Neural cell (in vitro differentiated cells): ENCODE data around the gene TMEM174. TPM values are rescaled to one million over a fixed set of nuclear protein-coding genes. Genes with fewer than 3 reads are reported as not detected.
"Not testable (repeated sequence)": the region's sequence is repeated elsewhere in the genome, so short reads cannot be mapped to it uniquely, and the experiment has no call there.

Source experiments
- H2AFZ ChIP-seq: fragments of 200-600, 300-800 bp; sonication (generic), shearing (Covaris generic); 2 replicates; pipeline ENCODE4 v1.6.0; 2014; ENCODE audit warnings: low read depth, mild to moderate bottlenecking, antibody characterized with exemption, low read length, moderate library complexity
- H3F3A ChIP-seq: fragments of 200-600 bp; shearing (Covaris generic); 2 replicates; pipeline ENCODE4 v1.6.1; 2016; ENCODE audit warnings: mild to moderate bottlenecking, moderate library complexity, mixed read lengths, antibody characterized with exemption, low read length; ENCODE audit not compliant: insufficient read depth, poor library complexity, severe bottlenecking
- H3K27ac ChIP-seq: fragments of 200-600, 300-800 bp; sonication (generic), shearing (Covaris generic); 2 replicates; pipeline ENCODE4 v1.5.1; 2014; ENCODE audit warnings: mild to moderate bottlenecking, low read length, moderate library complexity
- H3K27me3 ChIP-seq: fragments of 300-800, 200-600 bp; sonication (generic), shearing (Covaris generic); 2 replicates; pipeline ENCODE4 v1.6.0; 2014; ENCODE audit warnings: mild to moderate bottlenecking, low read depth, low read length, moderate library complexity; ENCODE audit not compliant: insufficient read depth
- H3K36me3 ChIP-seq: fragments of 300-800, 200-600 bp; sonication (generic), shearing (Covaris generic); 2 replicates; pipeline ENCODE4 v1.5.1; 2014; ENCODE audit warnings: mild to moderate bottlenecking, antibody characterized with exemption, low read length, moderate library complexity; ENCODE audit not compliant: insufficient read depth
- H3K4me2 ChIP-seq: fragments of 300-800, 200-600 bp; sonication (generic), shearing (Covaris generic); 2 replicates; pipeline ENCODE4 v1.6.0; 2014; ENCODE audit warnings: mild to moderate bottlenecking, low read length
- H3K4me3 ChIP-seq: fragments of 300-800, 200-600 bp; sonication (generic), shearing (Covaris generic); 2 replicates; pipeline ENCODE4 v1.5.1; 2014; ENCODE audit warnings: mild to moderate bottlenecking, low read length, moderate library complexity
- H3K79me2 ChIP-seq: fragments of 200-600 bp; shearing (Covaris generic); replicated peaks from 2 replicates; pipeline ENCODE4 v1.6.0; 2014; ENCODE audit warnings: mild to moderate bottlenecking, low read length, moderate library complexity; ENCODE audit not compliant: insufficient read depth
- H3K9ac ChIP-seq: fragments of 300-800, 200-600 bp; sonication (generic), shearing (Covaris generic); 2 replicates; pipeline ENCODE4 v1.6.1; 2016; ENCODE audit warnings: mild to moderate bottlenecking, low read length, mixed read lengths
- H3K9me2 ChIP-seq: fragments of 200-600 bp; shearing (Covaris generic); 2 replicates; pipeline ENCODE4 v1.6.1; 2016; ENCODE audit warnings: mild to moderate bottlenecking, low read length, mixed read lengths; ENCODE audit not compliant: insufficient read depth
- H3K9me3 ChIP-seq: fragments of 200-600, 300-800 bp; sonication (generic), shearing (Covaris generic); 2 replicates; pipeline ENCODE4 v1.6.1; 2016; ENCODE audit warnings: mild to moderate bottlenecking, mixed run types, low read length, moderate library complexity, mixed read lengths
- H4K20me1 ChIP-seq: fragments of 200-600 bp; shearing (Covaris generic); 2 replicates; pipeline ENCODE4 v1.6.1; 2016; ENCODE audit warnings: mild to moderate bottlenecking, mixed run types; ENCODE audit not compliant: insufficient read depth
- EP300 ChIP-seq: fragments of 450-650 bp; conservative IDR thresholded peaks from 2 replicates; pipeline ENCODE4 v1.6.1; 2014; ENCODE audit warnings: antibody characterized with exemption, mild to moderate bottlenecking, moderate library complexity; ENCODE audit not compliant: poor library complexity, severe bottlenecking
- EZH2 ChIP-seq: fragments of 200-600, 300-800 bp; shearing (Covaris generic), sonication (generic); IDR thresholded peaks from 2 replicates; pipeline ENCODE4 v1.6.1; 2014; ENCODE audit warnings: antibody characterized with exemption, low read length, borderline replicate concordance, mild to moderate bottlenecking; ENCODE audit not compliant: insufficient read depth, poor library complexity, severe bottlenecking
- MXI1 ChIP-seq: fragments of 450-650 bp; conservative IDR thresholded peaks from 2 replicates; pipeline ENCODE4 v1.6.1; 2014; ENCODE audit warnings: antibody characterized with exemption, mild to moderate bottlenecking; ENCODE audit not compliant: poor library complexity, severe bottlenecking
- POLR2AphosphoS5 ChIP-seq: IDR thresholded peaks from 2 replicates; pipeline ENCODE4 v1.6.1; 2012
- RAD21 ChIP-seq: fragments of 450-650 bp; conservative IDR thresholded peaks from 2 replicates; pipeline ENCODE4 v1.6.1; 2014; ENCODE audit warnings: antibody characterized with exemption, mild to moderate bottlenecking, moderate library complexity
- SMC3 ChIP-seq: fragments of 450-650 bp; conservative IDR thresholded peaks from 2 replicates; pipeline ENCODE4 v1.6.1; 2014; ENCODE audit warnings: antibody characterized with exemption, mild to moderate bottlenecking, moderate library complexity; ENCODE audit not compliant: poor library complexity
- TAF1 ChIP-seq: IDR thresholded peaks from 2 replicates; pipeline ENCODE4 v1.6.1; 2012; ENCODE audit warnings: low read depth
- polyA plus RNA-seq: library from polyadenylated mRNA; depleted of rRNA; stranded (reverse); fragments of >200 nt; gene quantifications from 2 replicates; pipeline ENCODE4 v1.2.3, GENCODE V29; 2014
- TF ChIP-seq, protein P1 (sequence below): IDR thresholded peaks from 2 replicates; pipeline ENCODE4 v1.6.1; 2012; ENCODE audit warnings: borderline replicate concordance
- TF ChIP-seq, protein P2 (sequence below): fragments of 450-650 bp; IDR thresholded peaks from 2 replicates; pipeline ENCODE4 v1.5.1; 2014; ENCODE audit warnings: antibody characterized with exemption, mild to moderate bottlenecking, moderate library complexity; ENCODE audit not compliant: poor library complexity, severe bottlenecking

Gene TMEM174
- polyA plus RNA-seq, 1 donor from 2014 or later: not detected

DNA sequence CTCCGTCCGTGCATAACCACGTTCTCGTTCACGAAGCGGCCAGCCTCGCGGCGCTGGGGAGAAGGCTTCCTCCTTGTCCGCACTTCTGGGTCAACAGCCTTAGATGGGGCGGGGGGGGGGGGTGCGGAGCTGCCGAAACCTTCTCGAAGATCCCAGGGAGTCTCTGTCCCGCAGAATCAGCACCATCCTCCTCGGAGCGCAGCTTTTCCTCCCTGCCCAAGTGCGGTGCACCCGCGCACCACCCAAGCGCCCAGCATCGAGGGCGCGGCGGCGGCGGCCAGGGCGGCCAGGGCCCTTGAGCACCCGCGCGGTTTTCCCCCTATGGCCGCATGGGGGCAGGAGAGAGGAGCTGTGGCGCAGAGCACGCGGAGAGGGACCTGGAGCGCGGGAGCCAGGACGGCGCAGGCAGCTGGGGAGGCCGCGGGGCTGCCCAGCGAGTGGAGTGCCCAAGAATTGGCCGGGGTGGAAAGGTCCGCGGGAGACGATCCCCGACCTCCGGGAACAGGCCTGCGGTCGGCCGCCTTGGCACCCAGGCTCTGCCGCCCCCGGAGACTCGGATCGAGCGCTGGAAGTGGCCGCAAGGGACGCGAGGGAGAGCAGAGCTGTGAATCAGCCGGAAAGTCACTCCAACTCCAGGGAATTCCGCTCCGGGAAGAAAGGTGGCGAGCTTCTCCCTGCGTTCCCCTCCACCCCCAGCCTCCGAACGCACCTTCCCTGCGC, 43.1 kb downstream of the TMEM174 start:
- Histone ChIP-seq H3K4me2 (peak overlapping the region; percentile 59), H3K36me3 (no peaks in the 10 kb centered on the region), H3K79me2 (no peaks in the 10 kb centered on the region), H3F3A (no peaks in the 10 kb centered on the region), H4K20me1 (no peaks in the 10 kb centered on the region), H2AFZ (no peak overlapping the region), H3K9me2 (no peaks in the 10 kb centered on the region), H3K4me3 (peak overlapping the region; percentile 69), H3K27me3 (peaks cover 79% of the 10 kb centered on the region), H3K9ac (no peak overlapping the region), H3K9me3 (no peaks in the 10 kb centered on the region), H3K27ac (no peak overlapping the region)
- TF ChIP-seq, protein P1, sequence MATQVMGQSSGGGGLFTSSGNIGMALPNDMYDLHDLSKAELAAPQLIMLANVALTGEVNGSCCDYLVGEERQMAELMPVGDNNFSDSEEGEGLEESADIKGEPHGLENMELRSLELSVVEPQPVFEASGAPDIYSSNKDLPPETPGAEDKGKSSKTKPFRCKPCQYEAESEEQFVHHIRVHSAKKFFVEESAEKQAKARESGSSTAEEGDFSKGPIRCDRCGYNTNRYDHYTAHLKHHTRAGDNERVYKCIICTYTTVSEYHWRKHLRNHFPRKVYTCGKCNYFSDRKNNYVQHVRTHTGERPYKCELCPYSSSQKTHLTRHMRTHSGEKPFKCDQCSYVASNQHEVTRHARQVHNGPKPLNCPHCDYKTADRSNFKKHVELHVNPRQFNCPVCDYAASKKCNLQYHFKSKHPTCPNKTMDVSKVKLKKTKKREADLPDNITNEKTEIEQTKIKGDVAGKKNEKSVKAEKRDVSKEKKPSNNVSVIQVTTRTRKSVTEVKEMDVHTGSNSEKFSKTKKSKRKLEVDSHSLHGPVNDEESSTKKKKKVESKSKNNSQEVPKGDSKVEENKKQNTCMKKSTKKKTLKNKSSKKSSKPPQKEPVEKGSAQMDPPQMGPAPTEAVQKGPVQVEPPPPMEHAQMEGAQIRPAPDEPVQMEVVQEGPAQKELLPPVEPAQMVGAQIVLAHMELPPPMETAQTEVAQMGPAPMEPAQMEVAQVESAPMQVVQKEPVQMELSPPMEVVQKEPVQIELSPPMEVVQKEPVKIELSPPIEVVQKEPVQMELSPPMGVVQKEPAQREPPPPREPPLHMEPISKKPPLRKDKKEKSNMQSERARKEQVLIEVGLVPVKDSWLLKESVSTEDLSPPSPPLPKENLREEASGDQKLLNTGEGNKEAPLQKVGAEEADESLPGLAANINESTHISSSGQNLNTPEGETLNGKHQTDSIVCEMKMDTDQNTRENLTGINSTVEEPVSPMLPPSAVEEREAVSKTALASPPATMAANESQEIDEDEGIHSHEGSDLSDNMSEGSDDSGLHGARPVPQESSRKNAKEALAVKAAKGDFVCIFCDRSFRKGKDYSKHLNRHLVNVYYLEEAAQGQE: no peak
- peak; percentile 76 for TF ChIP-seq SMC3
- peak; percentile 68 for TF ChIP-seq RAD21
- no peak for TF ChIP-seq EZH2
- TF ChIP-seq, protein P2, sequence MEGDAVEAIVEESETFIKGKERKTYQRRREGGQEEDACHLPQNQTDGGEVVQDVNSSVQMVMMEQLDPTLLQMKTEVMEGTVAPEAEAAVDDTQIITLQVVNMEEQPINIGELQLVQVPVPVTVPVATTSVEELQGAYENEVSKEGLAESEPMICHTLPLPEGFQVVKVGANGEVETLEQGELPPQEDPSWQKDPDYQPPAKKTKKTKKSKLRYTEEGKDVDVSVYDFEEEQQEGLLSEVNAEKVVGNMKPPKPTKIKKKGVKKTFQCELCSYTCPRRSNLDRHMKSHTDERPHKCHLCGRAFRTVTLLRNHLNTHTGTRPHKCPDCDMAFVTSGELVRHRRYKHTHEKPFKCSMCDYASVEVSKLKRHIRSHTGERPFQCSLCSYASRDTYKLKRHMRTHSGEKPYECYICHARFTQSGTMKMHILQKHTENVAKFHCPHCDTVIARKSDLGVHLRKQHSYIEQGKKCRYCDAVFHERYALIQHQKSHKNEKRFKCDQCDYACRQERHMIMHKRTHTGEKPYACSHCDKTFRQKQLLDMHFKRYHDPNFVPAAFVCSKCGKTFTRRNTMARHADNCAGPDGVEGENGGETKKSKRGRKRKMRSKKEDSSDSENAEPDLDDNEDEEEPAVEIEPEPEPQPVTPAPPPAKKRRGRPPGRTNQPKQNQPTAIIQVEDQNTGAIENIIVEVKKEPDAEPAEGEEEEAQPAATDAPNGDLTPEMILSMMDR: peak; percentile 89
- peak; percentile 15 for TF ChIP-seq POLR2AphosphoS5
- peak; percentile 61 for TF ChIP-seq MXI1
- TF ChIP-seq TAF1: no peak
- TF ChIP-seq EP300: no peak

DNA sequence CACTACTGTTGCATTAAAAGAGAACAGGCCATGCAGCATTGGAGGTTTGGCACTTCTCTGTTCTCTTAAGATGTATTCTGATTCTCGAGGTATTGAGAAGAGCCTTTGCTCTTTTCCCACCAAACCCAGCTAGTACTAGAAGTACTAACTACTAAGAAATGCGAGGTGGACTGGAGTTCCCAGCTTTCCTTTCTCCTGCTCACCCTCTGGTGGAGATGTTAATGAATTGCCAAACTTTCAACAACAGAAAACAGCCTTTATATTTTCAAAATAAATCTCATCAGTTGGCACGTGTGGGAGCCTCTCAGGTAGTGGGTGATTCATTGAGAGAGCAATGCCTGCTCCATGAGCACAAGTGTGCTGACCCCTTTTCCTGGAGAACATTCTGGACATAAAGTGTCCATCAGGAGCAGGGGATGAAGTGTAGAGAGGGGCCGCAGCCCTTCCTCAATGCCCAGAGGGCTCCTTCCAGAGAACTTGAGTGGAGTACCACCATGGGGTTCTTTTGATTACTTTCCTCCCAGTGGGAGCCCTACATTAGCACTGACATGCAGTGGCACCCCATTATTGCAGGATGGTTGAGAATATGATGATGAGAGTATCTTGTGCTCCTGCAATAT, 45.7 kb downstream of the TMEM174 start:
- no peak overlapping the region for H3K4me2 ChIP-seq
- H3K9ac ChIP-seq: no peak overlapping the region
- H2AFZ ChIP-seq: no peak overlapping the region
- H4K20me1 ChIP-seq: no peaks in the 10 kb centered on the region
- H3K9me3 ChIP-seq: no peaks in the 10 kb centered on the region
- H3K79me2 ChIP-seq: no peaks in the 10 kb centered on the region
- no peaks in the 10 kb centered on the region for H3K36me3 ChIP-seq
- H3K27me3 ChIP-seq: peaks cover 98% of the 10 kb centered on the region
- TF ChIP-seq TAF1: no peak
- TF ChIP-seq, protein P2: peak; percentile 31
- no peaks in the 10 kb centered on the region for H3F3A ChIP-seq
- H3K9me2 ChIP-seq: no peaks in the 10 kb centered on the region
- H3K4me3 ChIP-seq: no peak overlapping the region
- H3K27ac ChIP-seq: no peak overlapping the region

DNA sequence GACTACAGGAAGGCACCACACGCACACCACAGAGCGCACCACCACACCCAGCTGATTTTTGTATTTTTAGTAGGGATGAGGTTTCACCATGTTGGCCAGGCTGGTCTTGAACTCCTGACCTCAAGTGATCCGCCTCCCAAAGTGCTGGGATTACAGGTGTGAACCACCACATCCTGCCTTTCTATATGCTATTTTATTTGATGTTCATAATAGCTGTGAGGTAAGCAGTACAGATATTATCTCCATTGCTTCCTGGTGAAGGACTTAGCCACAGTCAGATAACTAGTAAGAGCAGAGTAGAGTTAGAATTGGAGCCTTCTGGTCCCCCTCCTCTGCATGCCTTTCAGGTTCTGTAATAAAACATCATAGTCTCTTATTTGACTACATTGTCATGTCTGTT, 46.3 kb downstream of the TMEM174 start:
- not testable (repeated sequence) for H3K36me3 ChIP-seq, H3K9ac ChIP-seq, H3K27ac ChIP-seq, H4K20me1 ChIP-seq, H3F3A ChIP-seq, H3K9me2 ChIP-seq, H3K4me3 ChIP-seq, H3K9me3 ChIP-seq, H3K79me2 ChIP-seq, H3K4me2 ChIP-seq, H2AFZ ChIP-seq
- H3K27me3 ChIP-seq: peaks cover 97% of the 10 kb centered on the region
